Endothelial cell of umbilical vein (primary cell): Measurements from ENCODE around the gene FAM114A1.

Experiments
- CTCF ChIP-seq, 2 donors: IDR thresholded peaks; 1 replicate in 1 of 2; 2 replicates in 1 of 2; pipeline ENCODE4 v1.5.1; 2011; ENCODE audit warnings: low read length in 2 of 2, mild to moderate bottlenecking in 2 of 2, moderate library complexity in 2 of 2, control low read depth in 1 of 2, inconsistent platforms in 1 of 2, low read depth in 1 of 2; ENCODE audit not compliant: insufficient read depth in 1 of 2; ENCODE audit errors: extremely low read depth in 1 of 2
- EZH2 ChIP-seq: IDR thresholded peaks from 2 replicates; pipeline ENCODE4 v1.6.1; 2012; ENCODE audit warnings: borderline replicate concordance, low read depth, mild to moderate bottlenecking, moderate library complexity, low read length, inconsistent platforms; ENCODE audit not compliant: severe bottlenecking
- GATA2 ChIP-seq: IDR thresholded peaks from 2 replicates; pipeline ENCODE4 v1.7.0; 2011; ENCODE audit warnings: low read depth, mild to moderate bottlenecking, moderate library complexity, mixed read lengths, low read length; ENCODE audit not compliant: insufficient read length, insufficient read depth
- JUN ChIP-seq: IDR thresholded peaks from 2 replicates; pipeline ENCODE4 v1.6.1; 2011; ENCODE audit warnings: borderline replicate concordance, low read depth; ENCODE audit not compliant: insufficient read length, insufficient read depth
- MYC ChIP-seq: IDR thresholded peaks from one replicate; pipeline ENCODE4 v1.6.1; 2011; ENCODE audit warnings: mild to moderate bottlenecking, low read depth, low read length
- POLR2A ChIP-seq: IDR thresholded peaks from 2 replicates; pipeline ENCODE4 v1.6.1; 2012; ENCODE audit warnings: low read depth, mild to moderate bottlenecking, control low read depth, low read length
- POLR2AphosphoS5 ChIP-seq: IDR thresholded peaks from 2 replicates; pipeline ENCODE4 v1.6.1; 2012; ENCODE audit warnings: low read depth, mild to moderate bottlenecking, control low read depth, low read length, moderate library complexity; ENCODE audit not compliant: insufficient read depth
- TF ChIP-seq, protein P1 (sequence below): IDR thresholded peaks from 2 replicates; pipeline ENCODE4 v1.6.1; 2011; ENCODE audit not compliant: insufficient read depth, insufficient read length

- no peak for TF ChIP-seq CTCF (IDR thresholded peaks at IDR 0.05; ENCODE audit: extremely low read depth in 1 of 2, insufficient read depth in 1 of 2, low read depth in 1 of 2, low read length in 2 of 2)
- TF ChIP-seq POLR2A: no peak
- no peak for TF ChIP-seq EZH2
- no peak for TF ChIP-seq POLR2AphosphoS5
- TF ChIP-seq, protein P1, sequence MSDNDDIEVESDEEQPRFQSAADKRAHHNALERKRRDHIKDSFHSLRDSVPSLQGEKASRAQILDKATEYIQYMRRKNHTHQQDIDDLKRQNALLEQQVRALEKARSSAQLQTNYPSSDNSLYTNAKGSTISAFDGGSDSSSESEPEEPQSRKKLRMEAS: no peak
- TF ChIP-seq GATA2: no peak
- TF ChIP-seq JUN: no peak
- TF ChIP-seq MYC: no peak
Measured at GRCh38 chr4:38907696-38908270, 40.2 kb downstream of the FAM114A1 start.
